Dermis blood vessel endothelial cell (primary cell): ENCODE data around the gene RAPGEF5. TPM values are rescaled to one million over a fixed set of nuclear protein-coding genes. Genes with fewer than 3 reads are reported as not detected.
A peak's percentile ranks its signal among the peaks of the same experiment; 100 is the strongest.

Experiments
- DNase-seq: peaks from one replicate; pipeline ENCODE4 v3.0.0; 2010
- total RNA-seq: library from RNA; depleted of rRNA; stranded (reverse); fragments of >200 nt; gene quantifications from 2 replicates; pipeline ENCODE4 v1.2.3, GENCODE V29; 2014

RAPGEF5 gene
- total RNA-seq, 1 donor from 2014 or later = 269 TPM

DNA sequence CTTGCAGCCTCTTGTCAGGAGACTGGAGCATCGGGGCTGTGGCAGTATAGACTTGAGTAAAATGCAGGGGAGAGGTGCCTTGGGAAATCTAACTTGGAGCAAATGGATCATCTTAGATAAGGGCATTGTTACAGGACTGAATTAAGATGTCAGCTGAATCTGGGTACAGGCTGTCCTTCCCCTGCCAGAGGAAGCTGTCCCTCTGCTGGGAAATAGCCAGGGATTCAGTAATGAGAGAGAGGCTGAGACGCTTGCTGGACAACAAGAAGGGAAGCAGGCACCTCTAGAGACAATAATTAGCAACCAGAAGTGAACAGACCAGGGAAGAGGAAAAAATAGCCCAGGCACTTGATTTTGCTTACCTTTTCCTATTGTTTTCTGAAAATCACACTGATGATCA is 20.7 kb upstream of the RAPGEF5 start:
- peak; percentile 27 for DNase-seq

DNA sequence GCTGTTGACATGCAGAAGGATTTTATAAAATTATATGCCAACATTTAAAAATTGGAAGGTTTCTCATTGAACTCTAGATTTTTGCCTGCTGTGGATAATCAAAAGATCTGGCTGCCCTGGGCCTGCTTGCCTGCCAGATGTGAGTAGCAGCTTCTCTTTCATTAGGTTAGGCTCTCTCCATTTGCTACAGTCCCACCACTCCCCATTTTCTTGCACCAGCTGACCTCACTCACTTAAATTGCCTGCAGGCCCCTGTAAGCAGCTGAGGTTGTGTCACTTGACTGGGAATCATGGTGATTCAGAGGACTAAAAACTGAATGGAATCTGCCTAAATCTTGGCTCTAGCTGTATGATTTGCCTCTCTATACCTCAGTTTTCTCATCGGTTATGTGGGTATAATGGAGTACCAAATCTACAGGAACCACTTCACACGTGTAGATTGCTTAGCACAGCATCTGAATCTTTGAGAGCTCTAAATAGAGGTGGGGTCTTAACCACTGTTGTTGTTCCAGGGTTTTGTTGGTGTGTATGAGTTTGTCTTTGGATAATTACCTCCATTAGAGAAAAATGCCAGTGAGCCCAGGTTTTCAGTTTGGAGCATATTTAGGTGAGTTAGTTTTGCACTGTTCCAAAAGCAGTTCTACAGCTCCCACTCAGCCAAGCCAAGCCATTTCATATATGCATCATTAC is 18.6 kb upstream of the RAPGEF5 start:
- no peak for DNase-seq

DNA sequence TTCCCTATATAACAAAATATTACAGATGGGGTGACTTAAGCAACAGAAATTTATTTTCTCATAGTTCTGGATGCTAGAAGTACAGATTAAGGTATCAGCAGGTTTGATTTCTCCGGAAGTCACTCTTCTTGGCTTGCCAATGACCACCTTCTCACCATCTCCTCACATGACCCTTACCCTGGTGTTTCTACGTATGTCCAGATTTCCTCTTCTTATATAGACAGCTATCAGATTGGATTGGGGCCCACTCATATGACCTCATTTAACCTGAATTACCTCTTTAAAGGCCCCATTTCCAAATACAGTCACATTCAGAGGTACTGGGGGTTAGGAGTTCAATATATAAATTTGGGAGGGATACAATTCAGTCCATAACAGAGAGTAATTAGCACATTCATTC is 17.0 kb upstream of the RAPGEF5 start:
- DNase-seq = no peak

DNA sequence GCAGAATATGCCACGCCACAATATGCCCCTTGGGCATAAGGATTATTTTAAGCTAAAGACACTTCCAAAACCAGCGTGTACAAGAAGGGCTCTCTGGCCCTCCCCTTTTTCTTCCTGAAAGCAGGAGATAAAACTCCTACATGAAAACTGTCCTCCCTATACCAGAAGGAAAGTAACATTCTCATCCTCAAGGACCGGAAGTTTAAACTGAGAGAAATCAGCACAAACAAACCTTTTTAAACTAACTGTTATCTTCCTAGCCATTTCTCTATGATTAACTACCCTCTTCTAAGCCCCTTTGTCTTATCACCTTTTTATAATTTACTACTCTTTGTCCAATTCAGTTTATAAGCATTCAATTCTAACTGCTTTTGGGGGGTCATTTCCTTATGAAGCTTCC is 16.4 kb upstream of the RAPGEF5 start:
- no peak for DNase-seq

DNA sequence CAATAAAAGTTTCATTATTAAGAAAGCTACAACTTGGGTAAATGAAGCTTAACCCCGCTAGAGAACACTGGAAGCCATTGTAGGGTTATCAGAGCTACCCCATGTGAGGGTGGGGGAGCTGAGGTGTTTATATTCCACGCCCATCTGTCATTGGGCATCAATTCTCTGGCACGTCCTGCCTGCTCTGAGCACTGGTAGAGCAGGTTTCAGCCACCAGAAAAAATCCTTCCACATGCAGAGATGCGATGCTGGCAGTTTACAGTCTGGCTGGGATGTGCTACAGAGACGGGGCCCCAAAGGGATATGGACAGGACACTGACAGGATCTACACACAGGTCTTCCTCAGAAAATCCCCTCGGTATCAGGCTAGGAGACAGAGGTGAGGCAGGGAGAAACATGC is 15.9 kb upstream of the RAPGEF5 start:
- DNase-seq = no peak

DNA sequence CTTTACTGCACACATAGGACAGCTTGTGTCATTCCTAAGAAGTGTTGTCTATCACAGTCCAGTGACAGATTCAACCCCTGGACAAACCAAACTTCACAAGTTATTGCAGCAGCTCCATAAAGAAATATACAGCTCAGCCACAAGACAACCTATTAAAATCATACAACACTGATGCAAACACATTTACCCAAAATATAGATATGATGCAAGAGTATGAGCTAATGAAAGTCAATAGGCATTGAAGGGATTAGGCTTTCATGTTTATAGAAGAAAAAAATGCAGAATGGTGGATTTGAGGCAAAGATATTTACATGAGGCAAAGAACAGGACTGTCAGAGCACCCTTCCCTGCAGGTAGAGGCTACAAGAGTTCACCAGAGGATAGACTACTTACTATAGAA is 14.9 kb upstream of the RAPGEF5 start:
- DNase-seq = no peak

DNA sequence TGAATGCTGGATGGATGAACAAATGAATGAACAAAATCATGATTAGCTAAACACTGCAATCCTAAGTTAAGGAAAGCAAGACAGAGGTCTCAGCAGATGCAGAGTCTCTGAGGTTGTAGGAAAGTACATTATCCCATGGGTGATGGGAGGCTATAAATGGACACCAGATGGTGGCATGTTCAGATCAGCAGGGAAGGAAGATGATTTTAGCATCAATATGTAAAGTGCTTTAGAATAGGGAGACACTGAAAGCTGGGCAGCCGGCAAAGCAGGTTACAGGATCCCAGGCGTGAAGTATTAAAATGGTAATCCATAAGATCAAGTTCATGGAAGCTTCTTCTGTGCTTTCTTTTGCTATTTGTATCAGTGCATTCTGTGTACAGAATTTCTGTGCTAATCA is 7.9 kb upstream of the RAPGEF5 start:
- no peak for DNase-seq

DNA sequence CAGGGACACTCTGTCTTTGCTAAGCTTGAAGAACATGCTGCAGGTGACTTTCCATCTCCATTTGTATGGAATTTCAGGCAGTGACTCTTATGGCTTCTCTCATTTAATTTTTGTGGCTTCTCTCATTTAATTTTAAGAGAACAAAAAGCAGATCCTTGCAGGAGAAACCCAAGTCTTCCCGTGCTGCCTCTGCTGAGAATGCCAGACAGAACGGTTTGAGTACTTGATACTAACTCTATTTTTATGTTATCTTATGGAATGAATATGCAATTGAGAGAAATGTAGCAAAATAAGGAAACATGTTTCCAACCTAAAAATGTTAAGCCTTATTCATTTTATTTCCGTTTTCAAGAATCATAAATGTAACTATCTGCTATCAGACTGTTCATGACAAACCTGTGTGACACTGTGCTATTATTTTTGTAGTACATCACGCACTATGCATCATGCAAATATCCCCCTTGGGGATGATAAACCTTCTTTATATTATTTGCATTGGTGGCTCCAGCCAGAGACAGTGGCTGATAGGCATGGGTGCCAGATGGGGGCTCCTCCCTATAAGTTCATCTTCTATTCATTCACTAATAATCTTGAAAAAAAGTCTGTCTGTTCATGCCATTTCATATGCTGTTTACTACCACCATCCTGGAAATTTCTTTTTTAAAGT is 6.9 kb upstream of the RAPGEF5 start:
- DNase-seq = no peak

DNA sequence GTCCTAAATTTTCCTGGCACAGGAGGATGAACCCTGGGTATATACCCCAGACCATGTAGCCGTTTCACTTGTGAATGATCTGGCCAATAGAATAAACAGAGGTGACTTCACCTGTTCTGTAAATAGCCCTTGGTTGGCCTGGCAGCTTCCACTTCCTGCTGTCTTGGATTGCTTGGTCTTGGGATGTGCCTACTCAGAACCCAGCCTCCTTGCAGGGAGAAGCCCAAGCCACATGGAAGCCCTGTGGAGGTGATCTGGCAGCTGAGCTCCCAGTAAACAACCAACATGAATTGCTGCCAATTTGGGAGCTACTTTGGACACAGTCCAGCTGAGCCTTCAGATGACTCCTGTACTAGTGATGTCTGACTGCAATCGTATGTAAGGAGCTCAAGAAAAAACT is 4.8 kb upstream of the RAPGEF5 start:
- DNase-seq = peak; percentile 72

DNA sequence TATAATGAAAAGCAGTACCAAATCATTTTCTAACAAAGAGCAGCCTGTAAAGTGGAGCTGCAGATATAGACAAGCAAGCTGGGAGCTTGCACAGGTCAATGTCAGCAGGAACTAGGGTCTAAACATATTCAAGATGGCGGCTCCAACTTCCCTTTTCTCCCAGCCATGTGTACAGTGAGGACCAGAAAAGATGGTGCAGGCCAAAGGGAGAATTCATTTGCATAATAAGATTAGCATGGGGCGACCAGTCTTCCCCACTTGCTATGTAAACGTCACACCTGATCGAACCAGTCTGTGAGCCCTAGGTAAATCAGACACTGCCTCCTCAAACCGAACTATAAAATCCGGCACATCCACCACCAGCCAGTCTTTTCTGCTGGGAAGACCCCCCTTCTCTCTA is 4.4 kb upstream of the RAPGEF5 start:
- DNase-seq = no peak

DNA sequence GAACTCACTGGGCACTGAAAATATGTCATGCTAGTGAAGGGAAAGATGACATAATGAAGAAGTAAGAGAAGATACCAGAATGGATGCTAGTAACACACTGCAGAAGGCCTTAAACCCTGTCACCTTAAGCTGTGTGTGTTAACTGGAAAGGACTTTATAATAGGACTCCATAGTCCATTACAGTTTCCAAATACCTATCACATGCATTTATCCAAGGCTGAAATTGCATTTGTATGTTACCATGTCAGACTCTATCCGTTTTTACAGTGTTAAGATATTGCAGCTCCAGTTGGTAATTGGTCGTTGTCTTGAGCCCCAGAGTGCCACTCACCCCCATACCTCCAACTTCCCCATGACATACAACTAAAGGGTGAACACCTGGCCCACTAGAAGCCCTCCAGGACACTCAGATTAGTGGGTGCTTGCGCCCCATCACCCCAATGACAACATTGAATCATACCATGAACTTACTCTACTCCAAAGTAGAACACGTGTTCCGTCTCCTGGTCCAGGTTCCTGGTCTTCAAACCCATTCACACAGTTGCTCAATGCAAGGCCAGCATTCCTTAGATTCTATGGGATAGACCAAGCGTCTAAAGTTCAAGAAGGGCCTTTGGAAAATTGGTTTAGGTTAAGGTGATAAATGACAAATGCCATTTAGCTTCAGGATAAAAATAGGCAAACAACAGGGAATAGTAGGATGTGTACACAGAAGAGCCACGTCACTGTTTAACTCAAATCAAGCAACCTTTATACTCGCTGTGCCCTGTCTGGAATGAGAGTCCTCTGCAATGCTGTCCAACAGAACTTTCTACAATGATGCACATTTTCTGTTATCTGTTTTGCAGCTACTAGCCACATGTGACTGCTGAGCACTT is 2.1 kb upstream of the RAPGEF5 start:
- DNase-seq = no peak

DNA sequence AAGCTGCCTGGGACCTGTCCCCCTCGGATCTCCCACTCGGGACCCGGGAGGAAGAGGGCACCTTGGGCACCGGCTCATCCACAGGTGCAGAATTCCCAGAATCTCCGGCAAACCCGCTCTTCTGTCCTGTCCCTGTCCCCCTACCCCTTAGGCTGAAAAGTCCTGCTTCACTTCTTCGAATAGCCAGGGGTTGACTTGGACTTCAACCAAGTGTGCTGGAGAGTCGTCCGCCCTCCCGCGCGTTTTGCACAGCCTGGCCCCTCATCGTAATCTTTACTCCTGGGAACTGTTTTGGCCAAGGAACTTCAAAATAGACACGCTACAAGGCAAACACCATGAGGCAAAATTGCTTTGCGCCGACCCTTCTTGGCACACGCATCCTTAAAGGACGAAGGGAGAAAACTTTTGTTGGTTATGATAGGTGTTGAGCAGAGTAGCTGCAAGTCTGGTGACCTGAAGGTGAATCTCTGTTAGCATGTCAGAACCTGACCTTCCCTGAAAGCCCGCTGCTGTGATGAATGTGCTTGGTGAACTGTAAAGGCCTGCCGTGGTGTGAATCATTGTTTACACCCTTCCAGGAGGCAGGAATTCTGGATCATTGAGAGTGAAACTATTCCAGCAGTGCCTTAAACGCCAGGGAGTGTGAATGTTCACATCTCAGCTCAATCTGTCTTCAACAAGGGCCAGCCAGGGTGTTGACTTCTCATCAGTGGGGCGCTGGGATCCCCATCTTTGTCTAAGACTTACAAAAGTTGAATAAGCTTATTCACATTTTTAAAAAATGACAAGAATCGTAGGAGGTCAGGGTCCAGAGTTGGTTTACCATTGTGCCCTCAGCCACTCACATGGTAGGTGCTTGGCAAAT is 589 bp upstream of the RAPGEF5 start:
- peak; percentile 76 for DNase-seq

DNA sequence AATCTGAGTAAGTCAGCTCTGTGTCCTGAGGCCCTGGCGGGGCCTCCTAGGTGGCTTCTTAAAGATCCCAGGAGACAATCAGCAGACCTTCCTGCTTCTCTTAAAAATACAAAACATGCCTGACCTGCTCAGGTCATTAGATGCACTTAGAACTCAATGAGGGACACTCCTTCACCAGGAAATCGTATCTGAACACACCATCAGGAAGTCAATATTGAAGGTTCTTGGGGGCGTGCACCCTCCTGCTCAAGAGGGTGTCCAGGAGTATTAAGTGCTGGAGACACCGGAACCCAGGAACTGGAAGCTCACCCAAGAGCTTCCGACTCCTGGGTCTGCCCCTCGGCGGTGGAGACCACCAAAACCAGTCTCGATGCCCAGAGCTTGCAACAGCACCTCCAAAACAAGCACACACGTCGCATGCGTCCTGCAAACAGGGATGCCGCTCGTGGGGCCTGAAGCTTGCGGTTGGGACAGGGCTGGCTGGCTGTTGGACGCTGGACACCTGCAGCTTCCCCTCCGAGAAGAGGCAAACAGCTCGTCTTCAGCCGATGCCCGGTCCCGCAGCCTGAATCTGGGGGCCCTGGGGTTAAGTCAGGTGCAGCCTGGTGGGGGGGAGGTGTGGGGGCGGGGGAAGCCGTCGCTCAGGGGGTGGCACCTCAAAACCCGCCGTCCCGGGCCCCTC is 803 bp downstream of the RAPGEF5 start:
- peak; percentile 43 for DNase-seq

DNA sequence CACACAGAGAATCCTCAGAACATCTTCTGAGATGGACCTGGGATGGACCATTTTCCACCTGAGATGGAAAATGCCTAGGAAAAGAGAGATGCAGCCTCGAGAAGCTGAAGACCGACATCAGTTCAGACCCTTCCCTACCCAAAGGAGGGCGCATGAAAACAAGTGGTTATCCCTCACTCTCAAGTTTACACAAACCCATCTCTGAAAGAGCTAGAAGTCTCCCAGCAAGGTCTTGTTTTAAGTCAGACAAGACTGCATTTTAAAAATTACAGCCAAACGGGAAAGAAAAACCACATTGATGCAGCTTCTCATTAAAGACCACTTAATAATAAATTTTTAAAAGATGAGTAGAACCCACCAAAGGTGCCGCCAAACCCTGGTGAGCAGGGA is 1.3 kb downstream of the RAPGEF5 start:
- DNase-seq = no peak

DNA sequence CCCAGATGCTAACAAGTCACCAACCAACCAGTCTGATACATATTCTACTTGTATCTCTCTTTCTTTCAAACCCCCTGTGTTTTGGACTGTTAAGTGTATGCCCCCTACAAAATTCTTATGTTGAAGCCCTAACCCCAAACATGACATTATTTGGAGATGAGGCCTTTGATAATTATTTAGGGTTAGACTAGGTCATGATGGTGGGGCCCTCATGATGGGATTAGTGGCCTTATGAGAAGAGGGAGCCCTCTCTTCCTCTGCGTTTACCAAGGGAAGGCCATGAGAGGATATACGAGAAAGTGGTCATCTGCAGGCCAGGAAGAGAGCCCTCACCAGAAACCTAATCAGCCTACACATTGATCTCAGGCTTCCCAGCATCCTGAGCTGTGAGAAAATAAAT is 2.5 kb downstream of the RAPGEF5 start:
- no peak for DNase-seq

DNA sequence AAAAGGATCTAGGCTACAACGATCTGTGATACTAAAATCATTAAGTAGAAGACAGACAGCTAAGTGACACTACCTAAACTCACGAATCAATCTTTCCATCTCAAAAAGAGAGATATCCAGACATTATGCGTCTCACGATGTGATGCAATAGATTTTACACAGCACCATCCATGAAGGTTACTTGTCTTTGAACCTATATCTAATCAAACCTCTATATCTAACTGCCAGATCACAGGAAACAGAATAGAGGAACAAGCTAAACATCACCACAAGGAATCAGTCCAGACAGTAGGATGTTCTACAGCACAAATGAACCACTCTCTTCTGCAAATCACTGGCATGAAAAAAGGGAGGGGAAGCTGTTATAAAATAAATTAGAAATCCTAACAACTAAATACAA is 4.1 kb downstream of the RAPGEF5 start:
- no peak for DNase-seq

DNA sequence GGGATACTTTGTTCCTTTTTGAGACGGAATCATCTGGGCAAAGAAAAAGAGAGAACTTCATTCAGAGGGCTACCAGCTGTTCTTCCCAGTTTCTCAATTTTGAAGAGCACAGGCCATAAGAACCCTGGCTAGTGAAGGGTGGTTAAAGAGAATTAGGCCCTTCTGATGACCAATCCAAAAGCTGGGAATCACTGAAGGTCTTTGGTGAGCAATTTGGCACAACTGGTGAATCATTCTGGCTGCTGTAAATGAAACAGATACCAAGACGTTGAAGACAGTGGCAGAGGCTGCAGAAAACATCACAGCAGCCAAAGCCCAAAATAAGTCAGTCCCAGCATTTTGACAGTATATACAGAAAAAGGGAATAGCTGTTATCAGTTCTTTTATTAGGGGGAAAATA is 5.1 kb downstream of the RAPGEF5 start:
- DNase-seq = no peak

DNA sequence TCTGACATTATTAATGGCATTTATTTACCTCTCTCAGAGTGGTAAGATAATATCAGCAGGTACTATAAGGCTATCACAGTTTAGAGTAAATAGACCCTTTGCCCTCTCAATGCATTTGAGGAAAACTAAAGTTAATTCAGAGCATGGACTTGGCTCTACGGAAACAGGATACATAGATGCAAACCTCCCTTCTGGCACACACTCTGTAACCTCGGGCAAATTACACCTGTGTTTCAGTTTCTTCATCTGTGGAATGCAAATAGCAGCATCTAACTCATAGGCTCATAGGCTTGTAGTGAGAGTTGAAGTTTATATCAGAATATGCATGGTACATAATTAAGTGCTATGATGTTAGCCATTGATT is 5.6 kb downstream of the RAPGEF5 start:
- DNase-seq = no peak

DNA sequence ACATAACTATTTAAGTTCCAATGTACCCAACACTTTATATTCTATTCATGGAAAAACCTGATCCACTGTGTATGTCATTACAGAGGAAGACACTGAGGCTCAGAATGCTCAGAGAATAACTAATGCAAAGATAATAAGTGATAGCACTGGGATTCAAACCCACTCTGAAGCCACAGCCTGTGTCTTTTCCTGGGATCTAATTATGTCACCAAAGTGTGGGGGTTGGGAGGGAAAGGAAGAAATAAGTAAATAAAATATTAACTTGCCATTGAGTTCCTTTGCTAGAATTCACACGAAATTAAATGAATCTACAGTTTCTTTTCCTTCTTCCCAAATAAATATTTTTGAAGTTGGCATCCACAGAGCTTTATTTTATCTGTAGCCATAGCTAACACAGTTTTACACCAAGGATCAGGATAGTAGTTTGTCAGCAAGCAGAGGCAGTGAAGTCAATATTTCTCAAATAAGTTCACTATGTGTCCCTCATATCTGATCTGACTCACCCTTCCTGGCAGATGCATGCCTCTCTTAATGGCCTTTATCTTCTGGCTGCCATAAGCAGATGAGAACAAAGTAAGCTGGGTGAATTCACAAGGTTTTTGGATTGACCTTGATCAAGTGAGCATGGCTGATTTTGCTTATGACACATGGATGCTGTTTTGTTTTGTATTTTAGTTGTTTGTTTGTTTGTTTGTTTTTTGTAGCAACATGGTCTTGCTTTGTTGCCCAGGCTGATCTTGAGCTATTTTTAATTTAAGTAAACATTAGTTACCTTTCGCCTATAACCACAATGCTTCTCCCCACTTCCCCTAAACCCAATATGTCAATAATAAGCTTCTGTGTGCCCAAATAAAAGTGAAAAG is 6.3 kb downstream of the RAPGEF5 start:
- peak; percentile 72 for DNase-seq

DNA sequence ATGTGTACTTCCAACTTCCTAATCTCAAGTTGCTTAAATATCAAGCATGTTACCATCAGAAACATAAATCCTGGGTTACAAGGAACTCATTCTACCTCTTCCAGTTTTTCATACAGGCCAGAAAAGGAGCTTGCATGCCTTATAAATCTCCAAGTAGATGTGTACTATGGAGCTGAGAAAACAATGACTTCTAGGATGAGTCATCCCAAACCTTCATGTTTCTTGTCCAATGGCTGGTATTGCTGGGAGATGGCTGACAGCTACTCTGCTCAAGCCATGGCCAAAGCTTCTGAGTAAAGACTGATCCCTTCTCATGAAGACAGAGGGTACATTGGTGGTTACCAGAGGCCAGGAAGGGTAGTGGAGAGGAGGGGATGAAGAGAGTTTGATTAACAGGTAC is 8.6 kb downstream of the RAPGEF5 start:
- DNase-seq = peak; percentile 71
